Gastroesophageal sphincter (tissue), 3 donors: Measurements from ENCODE around the gene ZNF497.

Experiments used
- CTCF ChIP-seq, 4 experiments: fragments of 200-600 bp in 2 of 4; fragments of 450-650 bp in 2 of 4; sonication (generic) in 1 of 4; IDR thresholded peaks; one replicate each; pipeline ENCODE4 v1.5.1; 2017 to 2019; ENCODE audit warnings: antibody characterized with exemption in 4 of 4, mild to moderate bottlenecking in 2 of 4, moderate library complexity in 2 of 4
- EP300 ChIP-seq: sonication (generic); formaldehyde crosslinking; IDR thresholded peaks from one replicate; pipeline ENCODE4 v1.6.1; 2017; ENCODE audit warnings: antibody characterized with exemption, mild to moderate bottlenecking
- POLR2A ChIP-seq, 2 donors: fragments of 450-650 bp; IDR thresholded peaks; one replicate each; pipeline ENCODE4 v1.6.1; 2017; ENCODE audit warnings: antibody characterized with exemption in 2 of 2, mild to moderate bottlenecking in 2 of 2, moderate library complexity in 1 of 2
- POLR2AphosphoS5 ChIP-seq: sonication (generic); formaldehyde crosslinking; IDR thresholded peaks from one replicate; pipeline ENCODE4 v1.6.1; 2017; ENCODE audit warnings: antibody characterized with exemption

- TF ChIP-seq CTCF (IDR thresholded peaks at IDR 0.05) (no peak), POLR2AphosphoS5 (no peak), POLR2A (IDR thresholded peaks at IDR 0.05) (no peak), EP300 (no peak)
Measured at GRCh38 chr19:58364146-58364545, 1.6 kb upstream of the ZNF497 start.
